ENCODE measurements around the gene MICAL2. TPM values are rescaled to one million over a fixed set of nuclear protein-coding genes. Genes with fewer than 3 reads are reported as not detected.

Gene MICAL2
- total RNA-seq, 1 donor, result 156 TPM

GRCh38 chr11:12069066-12069676 is 41.2 kb upstream of the MICAL2 start:
- H3K27me3 ChIP-seq (ENCODE audit: insufficient read depth, low read length), result no peaks in the 10 kb centered on the region
- no peak overlapping the region for H2AFZ ChIP-seq (ENCODE audit: low read length)
- no peaks in the 10 kb centered on the region for H3K79me2 ChIP-seq (ENCODE audit: insufficient read depth, low read length)
- no peaks in the 10 kb centered on the region for H3K9me3 ChIP-seq (ENCODE audit: low read depth, low read length)
- peaks cover 22% of the 10 kb centered on the region for H3K4me1 ChIP-seq (ENCODE audit: insufficient read depth, low read length)
- H3K4me2 ChIP-seq (ENCODE audit: insufficient read depth, low read length), result no peak overlapping the region
- H3K4me3 ChIP-seq (ENCODE audit: insufficient read depth, low read length), result no peak overlapping the region
- H3K36me3 ChIP-seq (ENCODE audit: insufficient read depth, low read length), result no peaks in the 10 kb centered on the region
- no peak for TF ChIP-seq CTCF (IDR thresholded peaks at IDR 0.05; ENCODE audit: extremely low read depth, low read depth, low read length)
- DNase-seq (ENCODE audit: insufficient read length, low spot score, missing footprints), result no peak
- H3K27ac ChIP-seq (ENCODE audit: low read depth, low read length), result no peak overlapping the region
- no peaks in the 10 kb centered on the region for H4K20me1 ChIP-seq (ENCODE audit: insufficient read depth, low read length)

- no peak overlapping the region for H3K4me2 ChIP-seq (ENCODE audit: insufficient read depth, low read length)
- H3K4me1 ChIP-seq (ENCODE audit: insufficient read depth, low read length), result peaks cover 31% of the 10 kb centered on the region
- H3K36me3 ChIP-seq (ENCODE audit: insufficient read depth, low read length), result no peaks in the 10 kb centered on the region
- H3K79me2 ChIP-seq (ENCODE audit: insufficient read depth, low read length), result no peaks in the 10 kb centered on the region
- H3K27me3 ChIP-seq (ENCODE audit: insufficient read depth, low read length), result no peaks in the 10 kb centered on the region
- no peak for TF ChIP-seq CTCF (IDR thresholded peaks at IDR 0.05; ENCODE audit: extremely low read depth, low read depth, low read length)
- H3K27ac ChIP-seq (ENCODE audit: low read depth, low read length), result no peak overlapping the region
- H3K4me3 ChIP-seq (ENCODE audit: insufficient read depth, low read length), result no peak overlapping the region
- no peaks in the 10 kb centered on the region for H3K9me3 ChIP-seq (ENCODE audit: low read depth, low read length)
- DNase-seq (ENCODE audit: insufficient read length, low spot score, missing footprints), result no peak
- no peaks in the 10 kb centered on the region for H4K20me1 ChIP-seq (ENCODE audit: insufficient read depth, low read length)
- H2AFZ ChIP-seq (ENCODE audit: low read length), result no peak overlapping the region
Measured at GRCh38 chr11:12070446-12071267, 39.7 kb upstream of the MICAL2 start.

GRCh38 chr11:12071574-12071973 is 38.8 kb upstream of the MICAL2 start:
- DNase-seq (ENCODE audit: insufficient read length, low spot score, missing footprints), result no peak
- H3K4me2 ChIP-seq (ENCODE audit: insufficient read depth, low read length), result no peak overlapping the region
- no peak for TF ChIP-seq CTCF (IDR thresholded peaks at IDR 0.05; ENCODE audit: extremely low read depth, low read depth, low read length)

GRCh38 chr11:12073436-12073835 is 37.0 kb upstream of the MICAL2 start:
- Histone ChIP-seq H3K27me3 (ENCODE audit: insufficient read depth, low read length) (no peaks in the 10 kb centered on the region), H3K36me3 (ENCODE audit: insufficient read depth, low read length) (no peaks in the 10 kb centered on the region), H2AFZ (ENCODE audit: low read length) (no peak overlapping the region), H3K4me1 (ENCODE audit: insufficient read depth, low read length) (peaks cover 34% of the 10 kb centered on the region), H3K79me2 (ENCODE audit: insufficient read depth, low read length) (no peaks in the 10 kb centered on the region), H3K27ac (ENCODE audit: low read depth, low read length) (no peak overlapping the region), H3K9me3 (ENCODE audit: low read depth, low read length) (no peaks in the 10 kb centered on the region), H3K4me3 (ENCODE audit: insufficient read depth, low read length) (no peak overlapping the region), H4K20me1 (ENCODE audit: insufficient read depth, low read length) (no peaks in the 10 kb centered on the region), H3K4me2 (ENCODE audit: insufficient read depth, low read length) (no peak overlapping the region)
- DNase-seq (ENCODE audit: insufficient read length, low spot score, missing footprints), result no peak
- TF ChIP-seq CTCF (IDR thresholded peaks at IDR 0.05; ENCODE audit: extremely low read depth, low read depth, low read length), result no peak

More at GRCh38 chr11:12071574-12071973, 38.8 kb upstream of the MICAL2 start:
- no peaks in the 10 kb centered on the region for H4K20me1 ChIP-seq (ENCODE audit: insufficient read depth, low read length)
- H3K79me2 ChIP-seq (ENCODE audit: insufficient read depth, low read length), result no peaks in the 10 kb centered on the region
- peaks cover 29% of the 10 kb centered on the region for H3K4me1 ChIP-seq (ENCODE audit: insufficient read depth, low read length)
- H3K36me3 ChIP-seq (ENCODE audit: insufficient read depth, low read length), result no peaks in the 10 kb centered on the region
- no peak overlapping the region for H3K4me3 ChIP-seq (ENCODE audit: insufficient read depth, low read length)
- no peak overlapping the region for H2AFZ ChIP-seq (ENCODE audit: low read length)
- no peaks in the 10 kb centered on the region for H3K9me3 ChIP-seq (ENCODE audit: low read depth, low read length)
- H3K27ac ChIP-seq (ENCODE audit: low read depth, low read length), result no peak overlapping the region
- H3K27me3 ChIP-seq (ENCODE audit: insufficient read depth, low read length), result no peaks in the 10 kb centered on the region

Measured in osteoblast (primary cell).